ENCODE data around the gene MED13L.

MED13L gene

DNA sequence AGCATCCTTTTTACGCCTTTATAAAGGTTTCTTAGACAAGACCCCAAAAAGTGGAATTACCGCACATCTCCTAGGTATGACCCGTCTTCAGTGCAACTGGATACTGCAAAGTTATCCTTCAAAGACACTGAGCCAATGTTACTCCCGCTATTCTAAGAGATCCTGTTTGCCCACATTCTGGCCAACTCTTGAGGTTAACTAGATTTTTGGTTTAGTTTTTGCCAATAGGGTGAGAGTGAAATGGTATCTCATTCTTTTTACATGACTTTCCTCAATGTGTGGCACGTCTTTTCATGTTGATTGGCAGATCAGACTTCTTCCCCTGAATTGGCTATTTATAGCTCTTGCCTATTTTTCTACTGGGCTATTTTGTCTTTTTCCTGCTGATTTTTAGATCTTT, 347.2 kb downstream of the MED13L start:
- no peak for DNase-seq

DNA sequence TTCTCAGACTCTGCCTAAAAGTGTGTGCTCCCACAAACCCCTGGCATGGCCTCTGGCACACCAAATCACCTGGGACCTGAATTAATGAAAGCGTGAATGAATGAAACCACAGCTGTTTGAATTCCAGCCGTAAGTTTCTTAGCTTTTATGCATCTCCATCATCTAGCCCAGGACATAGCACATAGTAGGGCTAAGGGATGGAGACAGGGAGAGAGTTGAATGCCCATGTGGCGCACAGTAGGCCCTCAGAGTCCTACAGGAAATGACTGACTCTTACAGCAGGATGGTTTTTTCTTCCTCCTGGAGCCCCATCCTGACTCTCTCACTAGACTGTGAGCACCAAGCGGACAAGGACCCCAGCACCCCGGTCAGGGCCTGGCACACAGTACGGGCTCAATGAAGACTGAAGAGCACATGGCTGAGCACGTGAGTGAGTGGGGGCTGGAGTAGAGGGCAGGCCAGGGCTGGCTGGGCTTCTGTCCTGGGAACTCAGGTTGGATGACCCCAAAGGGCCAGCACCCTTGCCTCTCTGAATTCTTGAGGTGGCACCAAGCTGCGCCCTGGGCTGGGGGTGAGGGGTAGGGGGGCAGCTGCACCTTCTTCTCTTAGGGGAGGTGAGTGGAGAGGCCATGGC, 351.3 kb downstream of the MED13L start:
- DNase-seq = no peak

DNA sequence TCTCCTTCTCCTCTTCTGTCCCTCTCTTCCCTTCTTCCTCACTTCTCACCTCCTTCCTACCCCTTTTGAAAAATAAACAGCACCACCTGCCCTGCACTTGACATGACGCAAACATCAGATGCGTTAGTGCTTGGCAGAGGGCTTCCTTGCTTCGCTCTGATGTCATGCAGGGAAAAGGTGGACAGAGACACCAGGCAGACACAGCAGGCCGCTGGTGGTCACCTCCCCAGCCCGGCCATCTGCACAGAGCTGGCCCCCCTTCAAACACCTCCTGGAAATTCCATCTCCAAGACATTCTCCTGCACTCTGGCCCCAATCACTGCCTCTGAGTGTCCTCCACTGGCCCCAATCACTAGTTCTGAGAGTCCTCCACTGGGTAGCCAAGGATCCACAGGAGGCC, 353.6 kb downstream of the MED13L start:
- DNase-seq = no peak

DNA sequence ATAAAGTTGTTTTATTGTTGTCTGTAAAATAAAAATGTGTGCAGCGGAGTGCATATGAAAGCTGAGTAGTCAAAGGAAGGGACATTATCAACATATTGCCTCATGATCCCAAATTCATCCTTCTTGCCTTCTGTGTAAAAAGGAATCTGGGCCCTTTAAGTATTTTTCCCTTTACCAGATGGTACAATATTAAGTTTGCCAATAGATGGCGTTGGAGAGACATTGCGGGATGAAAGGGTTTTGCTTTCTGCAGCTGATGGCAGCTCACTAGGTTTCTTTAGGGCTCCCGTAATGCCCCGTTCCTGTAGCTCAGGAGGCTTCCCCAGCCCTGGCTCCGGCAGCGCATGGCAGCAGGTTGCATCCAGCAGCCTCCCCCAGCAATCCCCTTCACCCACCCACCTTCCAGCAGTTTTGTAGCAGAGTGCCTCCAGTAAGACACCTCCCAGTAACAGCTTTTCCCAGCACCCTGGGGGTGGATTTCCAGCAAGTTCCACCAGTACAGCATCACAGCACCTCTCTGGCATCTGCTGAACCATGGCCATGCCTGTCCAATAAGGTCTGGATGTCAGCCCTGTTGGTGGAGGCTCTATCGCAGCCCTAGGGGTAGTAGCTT, 354.4 kb downstream of the MED13L start:
- DNase-seq = no peak

DNA sequence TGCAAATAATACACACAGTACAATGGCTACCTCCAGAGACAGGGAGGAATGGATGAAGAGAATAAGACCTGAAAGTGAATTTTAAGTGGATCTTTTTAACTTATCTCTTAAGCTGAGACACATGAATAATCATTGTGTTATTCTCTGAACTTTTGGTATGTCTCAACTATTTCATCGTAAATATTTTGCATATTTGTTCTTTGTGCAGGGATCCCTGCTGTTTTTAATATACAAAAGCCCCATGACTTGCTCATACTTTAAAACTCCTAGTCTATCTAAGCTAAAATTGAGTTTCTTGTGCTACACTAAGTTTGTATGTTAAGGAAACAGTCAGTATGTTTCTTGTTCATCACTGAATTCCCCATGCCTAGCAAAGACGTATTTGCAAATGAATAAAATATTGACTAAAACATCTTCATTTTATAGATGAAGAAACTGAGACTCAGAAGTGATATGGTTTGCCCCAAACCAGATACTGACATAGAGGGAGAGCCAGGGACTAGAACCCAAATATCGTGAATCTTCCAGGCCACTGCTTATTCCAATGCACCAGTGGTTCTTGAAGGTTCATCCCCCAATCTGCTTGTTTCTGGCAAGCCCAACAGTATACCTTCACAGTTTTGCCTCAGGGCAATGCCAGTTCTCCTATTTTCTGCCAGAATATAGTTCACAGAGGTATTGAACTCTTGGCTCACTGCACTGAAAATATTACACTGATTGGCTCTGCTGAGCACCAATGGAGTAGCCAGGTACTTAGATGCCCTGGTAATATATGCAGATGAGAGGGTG, 356.9 kb downstream of the MED13L start:
- DNase-seq = no peak

DNA sequence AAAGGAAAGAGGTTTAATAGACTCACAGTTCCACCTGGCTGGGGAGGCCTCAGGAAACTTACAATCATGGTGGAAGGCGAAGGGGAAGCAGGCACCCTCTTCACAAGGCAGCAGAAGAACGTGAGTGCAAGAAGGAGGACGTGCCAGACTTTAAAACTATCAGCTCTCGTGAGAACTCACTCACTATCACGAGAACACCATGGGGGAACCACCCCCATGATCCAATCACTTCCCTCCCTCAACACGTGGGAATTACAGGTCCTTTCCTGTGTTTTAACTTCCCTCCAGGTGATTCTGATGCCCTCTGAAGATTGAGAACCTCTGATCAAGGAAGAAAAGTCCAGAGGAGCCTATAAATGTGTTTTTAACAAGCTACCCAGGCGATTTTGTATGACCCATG, 358.7 kb downstream of the MED13L start:
- DNase-seq = no peak

DNA sequence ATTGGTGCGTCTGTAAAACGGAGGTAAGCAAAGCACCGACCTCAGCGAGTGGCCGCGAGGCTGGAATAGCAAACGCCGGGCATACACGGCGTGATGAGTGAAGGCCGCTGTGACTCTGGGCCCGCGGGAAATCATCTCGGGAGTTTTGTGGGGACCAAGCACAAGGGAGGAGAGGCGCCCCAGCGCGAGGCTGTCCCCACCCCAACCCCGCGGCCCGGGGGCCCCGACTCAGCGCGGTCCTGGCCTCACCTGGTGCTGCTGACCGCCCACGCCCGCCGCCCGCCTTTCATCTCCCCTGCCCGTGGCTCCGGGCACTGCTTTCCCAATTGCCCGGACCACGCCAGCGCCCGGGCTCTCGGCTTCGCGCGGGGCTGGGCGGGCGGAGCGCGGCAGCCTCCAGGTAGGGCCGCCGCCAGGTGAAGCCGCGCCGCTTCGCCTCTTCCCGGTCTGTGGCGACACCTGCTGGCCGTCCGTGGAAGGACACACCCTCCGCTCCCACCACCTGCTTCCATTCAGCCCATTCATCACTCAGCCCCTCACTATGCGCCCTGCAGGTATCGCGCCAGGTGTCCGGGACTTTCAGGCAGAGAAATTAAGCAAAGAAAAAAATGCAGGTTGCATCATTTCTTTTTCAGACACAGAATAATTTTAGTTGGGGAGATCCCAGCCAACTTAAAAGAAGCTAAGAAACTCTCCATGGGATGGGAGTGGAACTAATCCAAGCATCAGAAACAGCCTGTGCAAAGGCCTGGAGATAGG, 360.4 kb downstream of the MED13L start:
- DNase-seq = no peak

DNA sequence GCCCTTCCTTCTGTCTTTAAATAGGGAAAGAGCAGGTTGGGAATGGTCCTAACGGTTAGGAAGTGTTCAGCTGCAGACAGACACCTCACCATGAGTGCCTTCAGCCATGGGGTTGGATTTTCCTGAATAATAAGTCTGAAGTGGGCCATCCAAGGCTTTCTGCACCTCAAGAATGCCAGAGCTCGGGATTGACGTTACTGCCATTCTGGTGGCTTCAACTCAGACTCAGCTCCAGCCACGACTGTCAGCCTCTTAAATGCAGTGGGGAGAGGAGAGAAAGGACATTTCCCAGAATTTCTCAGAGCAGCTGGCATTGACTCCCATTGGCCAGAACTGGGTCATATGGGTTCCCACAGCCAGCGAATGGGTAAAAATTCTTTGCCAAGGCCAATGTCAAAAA, 363.4 kb downstream of the MED13L start:
- no peak for DNase-seq

DNA sequence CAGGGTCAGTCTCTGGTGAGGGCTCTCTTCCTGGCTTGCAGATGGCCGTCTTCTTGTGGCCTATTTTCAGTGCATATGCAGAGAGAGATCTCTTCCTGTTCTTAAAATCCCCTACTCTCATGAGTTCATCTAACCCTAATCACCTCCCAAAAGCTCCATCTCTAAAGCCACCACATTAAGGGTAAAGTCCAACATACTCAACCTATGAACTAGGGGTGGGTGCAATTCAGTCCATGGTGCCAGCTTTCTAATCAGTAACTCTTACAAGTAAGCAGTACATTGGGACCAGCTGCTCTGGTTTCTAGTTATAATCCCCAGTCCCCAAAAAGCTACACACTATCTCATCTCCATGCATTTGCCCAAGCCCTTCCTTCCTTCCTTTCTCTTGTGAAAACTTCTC, 365.1 kb downstream of the MED13L start:
- DNase-seq = no peak

DNA sequence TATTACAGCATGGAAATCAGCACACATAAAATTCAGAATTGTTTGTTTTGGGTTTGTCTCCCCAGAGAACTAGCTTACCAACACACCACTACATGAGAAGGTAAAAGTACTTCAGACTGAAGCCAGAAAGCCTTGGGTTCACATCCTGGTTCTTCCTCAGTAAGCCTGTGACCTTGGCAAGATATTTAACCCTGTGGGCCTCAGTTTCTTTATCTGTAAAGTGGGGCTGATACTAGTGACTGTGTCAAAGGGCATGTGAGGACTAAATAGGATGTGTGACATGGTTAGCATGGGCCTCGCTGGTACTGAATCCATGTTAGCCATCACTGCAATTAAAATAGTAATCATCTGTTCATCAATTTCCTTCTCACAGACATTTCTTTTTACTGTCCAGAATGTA, 366.1 kb downstream of the MED13L start:
- DNase-seq = no peak

DNA sequence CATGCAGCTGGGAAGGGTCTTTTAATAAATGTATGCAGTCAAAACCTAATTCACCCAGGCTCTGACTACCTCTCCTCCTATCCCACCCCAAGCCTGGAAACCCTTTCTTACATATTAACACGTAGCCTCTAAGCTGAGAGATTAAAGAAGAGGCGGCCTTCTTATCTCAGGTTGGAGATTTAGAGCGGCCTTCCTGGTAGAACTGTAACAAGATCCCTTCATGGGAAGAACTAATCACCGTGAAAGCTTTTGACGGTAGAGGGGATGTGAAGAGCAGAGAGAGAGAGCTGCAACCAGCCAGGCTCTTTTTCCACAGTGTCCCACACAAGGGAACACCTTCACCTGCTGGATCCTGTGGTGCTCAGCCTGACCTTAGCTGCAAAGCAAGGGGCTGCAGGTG, 367.4 kb downstream of the MED13L start:
- DNase-seq = no peak

Measured in HCEC 1CT (cell line).